K562 (cell line): ENCODE results near the gene PCK1. TPM values are rescaled to one million over a fixed set of nuclear protein-coding genes. Genes with fewer than 3 reads are reported as not detected.

Experiments used
- ATAC-seq: fragments of 200-7000 bp; cut with Tn5 transposase; 3 replicates; pipeline ENCODE4 v1.9.1; 2020; ENCODE audit warnings: moderate library complexity
- BruUV-seq: library from RNA; stranded (reverse); fragments of 400-500 nt; replicated peaks from 2 replicates; lab custom pipeline; 2021; lab: Mats Ljungman, UMichigan
- CTCF ChIA-PET: fragments of 300-600 bp; formaldehyde crosslinking; extraction: SDS; loops from one replicate; lab custom pipeline; 2021; ENCODE audit warnings: low intra/inter-chr PET ratio; lab: Yijun Ruan, JAX
- POLR2A ChIA-PET: fragments of 300-600, 350-650 bp; sonication (Branson Sonifier 250); formaldehyde crosslinking; extraction: SDS; loops from one replicate; lab custom pipeline; 2021; ENCODE audit warnings: antibody characterized with exemption, inconsistent platforms; lab: Yijun Ruan, JAX
- DNase-seq, 4 experiments: peaks; one replicate each; pipeline versions ENCODE4 v3.0.0 to v3.0.0-alpha.2; 2011 to 2018; ENCODE audit warnings: low spot score in 3 of 4, mixed read lengths in 3 of 4; ENCODE audit errors: extremely low read depth in 1 of 4
- FAIRE-seq: peaks from 2 replicates; lab custom pipeline; 2011; peaks lifted over from hg19 to GRCh38; lab: Jason Lieb, UNC
- H2AFZ ChIP-seq: 2 replicates; pipeline ENCODE4 v1.6.0; 2011; ENCODE audit warnings: low read depth, low read length, control low read depth, inconsistent platforms
- H3K27ac ChIP-seq: fragments of 200-600 bp; 3 replicates; pipeline ENCODE4 v1.8.0; 2011; ENCODE audit warnings: low read depth, mild to moderate bottlenecking, control low read depth, inconsistent platforms, low read length, moderate library complexity, mixed read lengths; ENCODE audit errors: extremely low read depth
- H3K27me3 ChIP-seq, 2 experiments: fragments of 300-600 bp in 1 of 2; 2 replicates in 1 of 2; 3 replicates in 1 of 2; pipeline versions ENCODE4 v1.6.0 to v1.8.0; 2011; ENCODE audit warnings: inconsistent platforms in 2 of 2, low read length in 2 of 2, mild to moderate bottlenecking in 1 of 2, mixed read lengths in 1 of 2, moderate library complexity in 1 of 2; ENCODE audit not compliant: control insufficient read depth in 2 of 2, insufficient read depth in 2 of 2
- H3K36me3 ChIP-seq: fragments of 300-600 bp; 3 replicates; pipeline ENCODE4 v1.8.0; 2011; ENCODE audit warnings: mild to moderate bottlenecking, low read length, inconsistent platforms; ENCODE audit not compliant: control insufficient read depth, insufficient read depth
- H3K4me1 ChIP-seq, 2 experiments: fragments of 200-600 bp in 1 of 2; replicated peaks in 1 of 2; 2 replicates in 1 of 2; 3 replicates in 1 of 2; pipeline versions ENCODE4 v1.5.1 to v1.8.0; 2011; ENCODE audit warnings: inconsistent platforms in 2 of 2, low read length in 2 of 2, mild to moderate bottlenecking in 1 of 2, mixed read lengths in 1 of 2, moderate library complexity in 1 of 2; ENCODE audit not compliant: control insufficient read depth in 2 of 2, insufficient read depth in 2 of 2
- H3K4me2 ChIP-seq: 2 replicates; pipeline ENCODE4 v1.6.1; 2011; ENCODE audit warnings: low read length, control low read depth, inconsistent platforms, mixed read lengths; ENCODE audit not compliant: insufficient read depth
- H3K4me3 ChIP-seq: fragments of 200-600 bp; sonication (generic), shearing (Covaris generic); 2 replicates; pipeline ENCODE4 v1.5.1; 2016; ENCODE audit warnings: control low read depth, inconsistent platforms
- H3K79me2 ChIP-seq: fragments of 200-600 bp; 3 replicates; pipeline ENCODE4 v1.8.0; 2011; ENCODE audit warnings: low read length, inconsistent platforms; ENCODE audit not compliant: control insufficient read depth, insufficient read depth
- H3K9ac ChIP-seq, 2 experiments: 2 replicates each; pipeline versions ENCODE4 v1.6.0 to v1.6.1; 2011; ENCODE audit warnings: low read depth in 2 of 2, low read length in 2 of 2, control low read depth in 1 of 2, inconsistent platforms in 1 of 2, mild to moderate bottlenecking in 1 of 2, mixed read lengths in 1 of 2; ENCODE audit not compliant: insufficient read depth in 1 of 2
- H3K9me1 ChIP-seq: one replicate; pipeline ENCODE4 v1.6.0; 2011; ENCODE audit warnings: inconsistent platforms, mild to moderate bottlenecking, low read length, moderate library complexity; ENCODE audit not compliant: control insufficient read depth, insufficient read depth
- H3K9me3 ChIP-seq: replicated peaks from 2 replicates; pipeline ENCODE4 v1.5.1; 2011; ENCODE audit warnings: low read depth, low read length, inconsistent platforms; ENCODE audit not compliant: control insufficient read depth, insufficient read depth
- H4K20me1 ChIP-seq: replicated peaks from 2 replicates; pipeline ENCODE4 v1.6.1; 2011; ENCODE audit warnings: low read length, inconsistent platforms, mixed read lengths; ENCODE audit not compliant: control insufficient read depth, insufficient read depth
- CHAMP1 ChIP-seq: fragments of 450-650 bp; IDR thresholded peaks from 2 replicates; pipeline ENCODE4 v1.6.1; 2016; ENCODE audit warnings: mild to moderate bottlenecking
- KLF6 ChIP-seq: fragments of 250-450 bp; sonication (Bioruptor Pico); IDR thresholded peaks from 2 replicates; pipeline ENCODE4 v1.4.0; 2020; ENCODE audit warnings: mild to moderate bottlenecking, moderate library complexity, borderline replicate concordance
- NFIC ChIP-seq: fragments of 450-650 bp; IDR thresholded peaks from 2 replicates; pipeline ENCODE4 v1.6.1; 2017; ENCODE audit warnings: mild to moderate bottlenecking, inconsistent platforms
- POLR2G ChIP-seq: fragments of 200-400 bp; formaldehyde crosslinking; IDR thresholded peaks from 2 replicates; pipeline ENCODE4 v1.6.1; 2017; ENCODE audit warnings: low read depth, mild to moderate bottlenecking, antibody characterized with exemption, low read length, moderate library complexity
- RREB1 ChIP-seq: fragments of 250-450 bp; sonication (Bioruptor Pico); IDR thresholded peaks from 2 replicates; pipeline ENCODE4 v1.4.0; 2020
- WGBS: fragments of 100-300 bp; shearing (Covaris generic); methylation state at CpG from one replicate; pipeline ENCODE4 v1.1.6; 2016; ENCODE audit warnings: low coverage, mixed read lengths; ENCODE audit not compliant: insufficient coverage; ENCODE audit errors: missing lambda C conversion rate; 5-methylcytosine and 5-hydroxymethylcytosine counted together
- in situ Hi-C: fragments of 300-500 bp; cut with MboI; formaldehyde crosslinking; loops from 4 replicates; pipeline ENCODE4 v1.15.0; 2018; ENCODE audit warnings: inconsistent platforms, mixed read lengths
- intact Hi-C: fragments of 100-400 bp; cut with micrococcal nuclease; formaldehyde crosslinking; loops from 2 replicates; pipeline ENCODE4 v1.14.2; 2022
- polyA plus RNA-seq, 8 experiments: library from polyadenylated mRNA; depleted of rRNA in 4 of 8; stranded (reverse) in 5 of 8; unstranded in 3 of 8; fragments of >200 nt; fragmentation: Nextera tagmentation in 2 of 8; fragmentation: Illumina TruSeq in 1 of 8; extraction: Ambion mirVana in 2 of 8; extraction: Trizol in 1 of 8; gene quantifications; 2 replicates each; pipeline versions ENCODE4 v1.2.1 to v1.2.3, GENCODE V29; 2011 to 2014; ENCODE audit warnings: inconsistent platforms in 1 of 8, missing spikeins in 1 of 8
- total RNA-seq, 7 experiments: library from RNA; depleted of rRNA in 6 of 7; stranded (reverse); fragments of >200 nt in 6 of 7; fragmentation: Illumina TruSeq in 2 of 7; extraction: Trizol in 2 of 7; gene quantifications; 2 replicates each; pipeline versions ENCODE4 v1.2.1 to v1.2.3, GENCODE V29; 2011 to 2021; ENCODE audit warnings: low replicate concordance in 1 of 7

PCK1 gene
- total and polyA plus RNA-seq, 9 of the 15 experiments (the other 6 are each of a cell fraction or from before 2014, with no cell fraction given) = 0.05 to 0.73 (median 0.15) TPM

GRCh38 chr20:57548177-57549058, 12.5 kb upstream of the PCK1 start:
- no TSS peak for BruUV-seq
- Histone ChIP-seq H3K9ac (no peak overlapping the region), H2AFZ (peak overlapping the region; percentile 12; the same call in 1 of the 2 replicates), H3K36me3 (no peaks in the 10 kb centered on the region), H3K9me1 (no peaks in the 10 kb centered on the region), H3K4me2 (no peak overlapping the region), H3K27ac (no peak overlapping the region), H3K27me3 (peaks cover 0 to 2% of the 10 kb centered on the region in 2 experiments; a peak in 1 of 5 replicates), H3K9me3 (no peaks in the 10 kb centered on the region), H3K4me1 (peaks cover 7 to 20% of the 10 kb centered on the region in 2 experiments; a peak in 3 of 5 replicates), H3K4me3 (no peak overlapping the region), H4K20me1 (no peaks in the 10 kb centered on the region), H3K79me2 (no peaks in the 10 kb centered on the region)
- intact Hi-C loops = no loop called here
- ATAC-seq = no peak
- POLR2A ChIA-PET = interaction anchor here (0.6 to 1.6 kb wide), 5 partner anchors 10 to 988 kb away, joined by 3 to 5 read pairs (median 4); partner anchors contain the start of gene PCK1
- no peak for TF ChIP-seq KLF6 (CRISPR knock-in tag)
- TF ChIP-seq POLR2G = no peak
- TF ChIP-seq NFIC = peak; percentile 53; the same call in 1 of the 2 replicates
- DNase-seq = no peak
- CTCF ChIA-PET = no interaction called here
- no peak for FAIRE-seq
- in situ Hi-C loops = no loop called here
- whole genome bisulfite sequencing = 25% methylated on average over 21 of the region's 21 CpGs

GRCh38 chr20:57552471-57552870, 8.4 kb upstream of the PCK1 start:
- Histone ChIP-seq H3K36me3 (no peaks in the 10 kb centered on the region), H3K27ac (no peak overlapping the region), H4K20me1 (no peaks in the 10 kb centered on the region), H3K4me3 (no peak overlapping the region), H3K9ac (no peak overlapping the region), H3K27me3 (peaks cover 0 to 2% of the 10 kb centered on the region in 2 experiments; a peak in 1 of 5 replicates), H3K9me1 (no peaks in the 10 kb centered on the region), H3K79me2 (no peaks in the 10 kb centered on the region), H3K4me2 (no peak overlapping the region), H3K4me1 (peaks cover 0 to 1% of the 10 kb centered on the region in 2 experiments; a peak in 1 of 5 replicates), H2AFZ (no peak overlapping the region), H3K9me3 (no peaks in the 10 kb centered on the region)
- WGBS = 68% methylated on average over 6 of the region's 6 CpGs
- no TSS peak for BruUV-seq
- CTCF ChIA-PET = no interaction called here
- ATAC-seq (no peak), DNase-seq (no peak), FAIRE-seq (no peak)
- intact Hi-C loops (no loop called here), in situ Hi-C loops (no loop called here)
- POLR2A ChIA-PET = no interaction called here
- TF ChIP-seq RREB1 (CRISPR knock-in tag) (no peak), CHAMP1 (no peak)
